Activated T-cell treated with anti-CD3 and anti-CD28 coated beads, Interleukin-2, amount 50 U/mL, for 72 hours (primary cell): ENCODE measurements around the gene HADHA. TPM values are rescaled to one million over a fixed set of nuclear protein-coding genes. Genes with fewer than 3 reads are reported as not detected.
A peak's percentile ranks its signal among the peaks of the same experiment; 100 is the strongest.

Source experiments
- ATAC-seq, 2 donors: fragments of 150-1000 bp; cut with Tn5 transposase; replicated peaks in 1 of 2; 2 replicates each; pipeline ENCODE4 v1.10.0; 2021; ENCODE audit warnings: moderate library complexity in 2 of 2, mild to moderate bottlenecking in 1 of 2
- DNase-seq, 2 donors: peaks; one replicate each; pipeline ENCODE4 v3.0.0; 2021 to 2022; ENCODE audit warnings: mixed read lengths in 1 of 2
- H3K27ac Mint-ChIP-seq: one replicate; pipeline ENCODE4 v1.8.0; 2022; ENCODE audit warnings: mild to moderate bottlenecking, moderate library complexity, mixed read lengths
- H3K27me3 Mint-ChIP-seq: one replicate; pipeline ENCODE4 v1.8.0; 2022; ENCODE audit warnings: low read depth, mixed read lengths
- H3K36me3 Mint-ChIP-seq, 2 donors: one replicate each; pipeline ENCODE4 v1.8.0; 2022; ENCODE audit warnings: mixed read lengths in 2 of 2, mild to moderate bottlenecking in 1 of 2; ENCODE audit not compliant: insufficient read depth in 2 of 2
- H3K4me1 Mint-ChIP-seq: one replicate; pipeline ENCODE4 v1.8.0; 2022; ENCODE audit warnings: low read depth, mixed read lengths
- H3K4me3 Mint-ChIP-seq, 2 donors: one replicate each; pipeline ENCODE4 v1.8.0; 2022; ENCODE audit warnings: mild to moderate bottlenecking in 2 of 2, mixed read lengths in 2 of 2, moderate library complexity in 2 of 2
- H3K9me3 Mint-ChIP-seq, 2 donors: one replicate each; pipeline ENCODE4 v1.8.0; 2022; ENCODE audit warnings: mixed read lengths in 2 of 2
- total RNA-seq, 2 donors: library from RNA; stranded (reverse); gene quantifications; one replicate each; pipeline ENCODE4 v1.2.3, GENCODE V29; 2022

The HADHA gene
- total RNA-seq, 2 donors from 2014 or later = 108 TPM

DNA sequence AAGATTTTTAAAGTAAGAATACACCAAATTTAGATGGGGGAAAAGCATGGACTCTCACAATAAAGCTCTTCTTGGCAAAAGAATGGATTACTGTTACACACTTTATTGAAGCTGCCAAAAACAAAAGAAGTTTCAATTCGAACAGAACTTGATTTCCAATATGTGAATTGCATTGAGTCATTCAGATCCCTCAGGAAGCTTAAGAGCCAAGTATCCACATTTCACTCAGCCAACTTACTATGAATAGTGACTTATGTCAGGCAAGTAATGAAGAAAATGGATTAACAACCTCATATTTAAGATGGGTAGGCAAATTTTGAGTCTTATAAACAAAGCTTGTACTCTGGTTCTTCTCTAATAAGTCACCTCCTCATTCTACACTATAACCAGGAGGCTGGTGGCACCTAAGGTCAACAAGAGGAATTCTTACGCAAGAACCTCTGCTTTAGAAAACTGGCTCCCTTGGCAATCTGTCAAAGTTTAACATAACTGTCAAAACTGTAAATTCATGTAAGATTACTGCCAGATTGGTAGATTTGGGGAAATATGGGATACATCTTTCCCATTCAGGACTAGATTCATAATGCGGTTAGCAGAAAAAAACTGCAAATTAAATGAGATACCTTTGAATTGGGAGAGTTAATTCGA is 6.0 kb downstream of the HADHA start:
- no peak for ATAC-seq
- Mint-ChIP-seq H3K36me3 (peaks cover 1 to 19% of the 10 kb centered on the region in 2 donors), H3K4me1 (peaks cover 46% of the 10 kb centered on the region)

DNA sequence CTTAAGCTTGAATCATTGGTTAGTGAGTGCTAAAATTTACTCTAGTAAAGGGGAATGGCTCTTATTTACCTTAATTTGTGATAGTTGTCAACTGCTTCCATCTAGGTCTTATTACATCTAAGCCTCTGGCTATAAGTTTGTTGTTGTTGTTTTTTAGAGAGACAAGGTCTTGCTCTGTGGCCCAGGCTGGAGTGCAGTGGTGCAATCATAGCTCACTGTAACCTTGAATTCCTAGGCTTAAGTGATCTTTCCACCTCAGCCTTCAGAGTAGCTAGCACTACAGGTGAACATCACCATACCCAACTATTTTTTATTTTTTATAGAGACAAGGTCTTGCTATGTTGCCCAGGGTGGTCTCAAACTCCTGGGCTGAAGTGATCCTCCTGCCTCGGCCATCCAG is 6.6 kb downstream of the HADHA start:
- Mint-ChIP-seq H3K27me3 (no peaks in the 10 kb centered on the region), H3K9me3 (no peaks in the 10 kb centered on the region), H3K4me1 (peaks cover 40% of the 10 kb centered on the region), H3K4me3 (no peak overlapping the region), H3K36me3 (peaks cover 1 to 20% of the 10 kb centered on the region in 2 donors), H3K27ac (no peak overlapping the region)
- DNase-seq = no peak
- ATAC-seq = no peak

More for the DNA sequence above, 6.0 kb downstream of the HADHA start:
- no peak for DNase-seq
- H3K27ac Mint-ChIP-seq = no peak overlapping the region
- H3K9me3 Mint-ChIP-seq = no peaks in the 10 kb centered on the region
- no peaks in the 10 kb centered on the region for H3K27me3 Mint-ChIP-seq
- H3K4me3 Mint-ChIP-seq = no peak overlapping the region

DNA sequence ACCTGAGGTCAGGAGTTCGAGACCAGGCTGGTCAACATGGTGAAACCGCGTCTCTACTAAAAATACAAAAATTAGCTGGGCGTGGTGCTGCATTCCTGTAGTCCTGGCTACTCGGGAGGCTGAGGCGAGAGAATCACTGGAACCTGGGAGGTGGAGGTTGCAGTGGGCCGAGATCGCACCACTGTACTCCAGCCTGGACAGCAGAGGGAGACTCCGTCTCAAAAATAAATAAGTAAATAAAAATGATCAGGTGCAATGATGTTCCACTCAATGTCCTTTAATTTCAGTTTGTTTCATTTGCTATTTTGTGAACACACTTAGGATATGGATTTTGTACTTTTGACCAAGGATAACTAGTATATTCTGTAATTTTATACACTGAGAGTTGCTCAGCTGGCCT is 9.3 kb downstream of the HADHA start:
- Mint-ChIP-seq H3K27me3 (no peaks in the 10 kb centered on the region), H3K9me3 (no peaks in the 10 kb centered on the region), H3K4me3 (no peak overlapping the region), H3K36me3 (peaks cover 1 to 19% of the 10 kb centered on the region in 2 donors), H3K4me1 (peaks cover 14% of the 10 kb centered on the region), H3K27ac (no peak overlapping the region)
- no peak for DNase-seq
- no peak for ATAC-seq

DNA sequence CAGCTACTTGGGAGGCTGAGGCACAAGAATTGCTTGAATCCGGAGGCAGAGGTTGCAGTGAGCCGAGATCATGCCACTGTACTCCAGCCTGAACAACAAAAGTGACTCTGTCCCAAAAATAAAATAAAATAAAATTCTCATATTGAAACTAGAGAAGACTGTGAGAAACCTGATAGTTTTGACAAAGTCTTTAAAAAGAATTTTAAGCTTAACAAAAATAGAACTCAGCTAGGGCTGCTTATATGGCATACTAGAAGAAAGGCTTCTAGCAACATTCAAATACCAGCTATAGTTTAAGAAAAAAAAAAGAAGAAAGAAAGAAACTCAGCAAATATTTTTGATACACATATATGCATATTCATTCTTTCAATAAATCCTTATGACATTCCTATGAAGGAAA is 13.6 kb downstream of the HADHA start:
- Mint-ChIP-seq H3K27me3 (no peaks in the 10 kb centered on the region), H3K9me3 (no peaks in the 10 kb centered on the region), H3K36me3 (peaks cover 0 to 17% of the 10 kb centered on the region in 2 donors), H3K27ac (no peak overlapping the region), H3K4me3 (no peak overlapping the region), H3K4me1 (peaks cover 4% of the 10 kb centered on the region)
- DNase-seq (no peak), ATAC-seq (no peak)

DNA sequence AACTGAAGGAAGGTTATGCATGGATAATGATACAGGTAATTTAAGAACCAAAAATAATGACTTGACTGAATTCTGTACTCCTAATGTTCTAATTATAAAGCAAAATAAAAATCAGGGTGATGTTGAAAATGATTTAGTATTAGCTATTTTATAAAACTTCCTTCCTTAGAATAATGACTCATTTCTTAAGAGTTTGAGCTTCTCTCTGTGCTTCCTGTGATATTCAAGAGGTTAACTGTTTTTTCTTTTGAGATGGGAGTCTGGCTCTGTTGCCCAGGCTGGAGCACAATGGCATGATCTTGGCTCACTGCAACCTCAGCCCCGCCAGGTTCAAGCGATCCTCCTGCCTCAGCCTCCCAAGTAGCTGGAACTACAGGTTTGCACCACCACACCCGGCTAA is 14.8 kb downstream of the HADHA start:
- H3K27me3 Mint-ChIP-seq = no peaks in the 10 kb centered on the region
- H3K4me1 Mint-ChIP-seq = peaks cover 4% of the 10 kb centered on the region
- no peak overlapping the region for H3K27ac Mint-ChIP-seq
- H3K4me3 Mint-ChIP-seq = no peak overlapping the region
- no peaks in the 10 kb centered on the region for H3K9me3 Mint-ChIP-seq
- no peak for ATAC-seq
- H3K36me3 Mint-ChIP-seq = peaks cover 2 to 15% of the 10 kb centered on the region in 2 donors
- DNase-seq = no peak

DNA sequence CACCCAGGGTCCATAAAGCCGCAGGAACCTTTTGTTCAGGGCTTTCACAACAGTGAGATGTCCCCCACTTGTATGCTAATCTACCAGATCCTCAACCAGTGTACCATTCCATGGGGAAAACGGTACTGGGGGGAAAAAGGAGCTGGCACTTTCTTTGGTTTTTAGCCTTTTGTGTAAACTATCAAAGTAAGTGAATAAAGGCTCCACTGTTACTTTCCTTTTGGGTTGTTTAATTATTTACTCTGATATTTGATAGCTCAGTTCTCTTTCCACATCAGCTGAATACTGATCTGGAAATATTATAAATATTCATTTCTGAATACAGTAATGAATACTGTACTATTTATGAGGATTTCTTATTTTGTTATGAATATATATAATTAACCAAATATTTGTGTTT is 20.3 kb downstream of the HADHA start:
- ATAC-seq (no peak), DNase-seq (no peak)
- H3K4me3 Mint-ChIP-seq = no peak overlapping the region
- no peaks in the 10 kb centered on the region for H3K9me3 Mint-ChIP-seq
- H3K27ac Mint-ChIP-seq = no peak overlapping the region
- no peaks in the 10 kb centered on the region for H3K27me3 Mint-ChIP-seq
- peaks cover 2 to 9% of the 10 kb centered on the region in 2 donors for H3K36me3 Mint-ChIP-seq
- no peaks in the 10 kb centered on the region for H3K4me1 Mint-ChIP-seq

DNA sequence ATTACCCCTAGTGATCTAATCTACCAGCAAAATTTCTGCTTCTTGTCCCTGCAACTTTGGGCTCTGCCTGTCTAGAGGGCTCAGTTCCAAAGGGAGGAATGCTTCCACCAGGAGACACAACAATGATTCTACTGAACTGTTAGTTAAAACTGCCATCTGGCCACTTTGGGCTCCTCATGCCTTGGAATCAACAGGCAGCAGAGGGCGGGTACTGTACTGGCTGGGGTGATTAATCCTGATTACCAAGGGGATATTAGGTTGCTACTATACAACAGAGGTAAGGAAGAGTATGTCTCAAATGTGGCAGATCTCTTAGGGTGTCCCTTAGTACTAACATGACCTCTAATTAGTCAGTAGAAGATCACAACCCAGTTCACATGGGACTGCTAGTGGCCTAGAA is 21.4 kb downstream of the HADHA start:
- ATAC-seq (no peak), DNase-seq (no peak)
- H3K36me3 Mint-ChIP-seq = peaks cover 2 to 10% of the 10 kb centered on the region in 2 donors
- H3K27me3 Mint-ChIP-seq = no peaks in the 10 kb centered on the region
- no peak overlapping the region for H3K27ac Mint-ChIP-seq
- H3K4me3 Mint-ChIP-seq = no peak overlapping the region
- H3K9me3 Mint-ChIP-seq = no peaks in the 10 kb centered on the region
- no peaks in the 10 kb centered on the region for H3K4me1 Mint-ChIP-seq

DNA sequence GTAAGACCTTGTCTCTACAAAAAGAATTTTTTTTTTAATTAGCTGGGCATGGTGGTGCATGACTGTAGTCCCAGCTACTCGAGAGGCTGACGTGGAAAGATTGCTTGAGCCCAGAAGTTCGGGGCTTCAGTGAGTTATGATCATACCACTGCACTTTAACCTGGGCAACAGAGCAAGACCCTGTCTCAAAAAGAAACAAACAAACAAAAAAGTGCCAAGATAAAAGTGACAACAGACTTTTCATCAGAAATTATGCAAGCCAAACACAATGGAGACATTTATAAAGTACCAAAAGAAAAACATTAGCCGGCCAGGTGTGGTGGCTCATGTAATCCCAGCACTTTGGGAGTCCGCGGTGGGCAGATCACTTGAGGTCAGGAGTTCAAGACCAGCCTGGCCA is 26.7 kb downstream of the HADHA start:
- ATAC-seq (no peak), DNase-seq (no peak)
- Mint-ChIP-seq H3K27ac (no peak overlapping the region), H3K4me3 (no peak overlapping the region), H3K27me3 (no peaks in the 10 kb centered on the region), H3K9me3 (no peaks in the 10 kb centered on the region), H3K4me1 (no peaks in the 10 kb centered on the region), H3K36me3 (peaks cover 10 to 19% of the 10 kb centered on the region in 2 donors)

DNA sequence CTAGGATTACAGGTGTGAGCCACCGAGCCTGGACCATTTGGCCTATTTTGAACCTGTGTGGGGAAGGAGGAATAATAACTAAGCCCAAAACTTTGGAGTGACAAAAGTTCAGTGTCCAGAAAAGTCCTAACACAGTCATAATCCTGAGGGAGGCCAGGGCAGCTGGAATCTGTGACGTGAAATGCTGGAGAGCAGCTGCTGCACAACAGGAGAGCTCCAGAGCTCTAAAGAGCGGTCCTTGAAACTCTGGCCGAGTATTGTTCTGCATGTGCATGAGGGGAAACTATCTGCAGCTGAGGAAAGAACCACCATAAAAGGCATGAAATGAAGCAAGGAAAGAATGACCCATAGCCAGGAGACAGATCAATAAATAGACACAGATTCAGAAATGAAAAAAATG is 27.8 kb downstream of the HADHA start:
- H3K27me3 Mint-ChIP-seq = no peaks in the 10 kb centered on the region
- no peak for DNase-seq
- H3K27ac Mint-ChIP-seq = no peak overlapping the region
- H3K4me3 Mint-ChIP-seq = no peak overlapping the region
- ATAC-seq = no peak
- H3K36me3 Mint-ChIP-seq = peaks cover 10 to 27% of the 10 kb centered on the region in 2 donors
- no peaks in the 10 kb centered on the region for H3K4me1 Mint-ChIP-seq
- no peaks in the 10 kb centered on the region for H3K9me3 Mint-ChIP-seq

DNA sequence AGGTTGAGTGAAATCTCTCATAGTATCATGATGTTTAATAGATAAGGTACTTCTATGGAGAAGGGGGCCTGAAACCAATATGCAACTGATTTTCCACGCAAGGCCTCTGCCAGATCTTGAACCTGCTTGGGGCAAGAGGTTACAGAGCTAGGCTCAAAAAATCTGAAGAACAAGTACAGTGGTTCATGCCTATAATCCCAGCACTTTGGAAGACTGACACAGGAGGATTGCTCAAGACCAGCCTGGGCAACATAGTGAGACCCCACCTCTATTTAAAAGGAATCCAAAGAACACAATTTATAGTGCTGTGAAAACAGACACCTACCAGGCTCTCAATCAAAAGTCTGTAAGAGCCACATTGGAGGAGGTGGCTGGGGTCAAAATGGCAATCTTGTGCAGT is 28.6 kb downstream of the HADHA start:
- H3K4me3 Mint-ChIP-seq = no peak overlapping the region
- no peaks in the 10 kb centered on the region for H3K27me3 Mint-ChIP-seq
- H3K4me1 Mint-ChIP-seq = no peaks in the 10 kb centered on the region
- H3K36me3 Mint-ChIP-seq = peaks cover 10 to 29% of the 10 kb centered on the region in 2 donors
- no peak overlapping the region for H3K27ac Mint-ChIP-seq
- H3K9me3 Mint-ChIP-seq = no peaks in the 10 kb centered on the region
- ATAC-seq (no peak), DNase-seq (no peak)

DNA sequence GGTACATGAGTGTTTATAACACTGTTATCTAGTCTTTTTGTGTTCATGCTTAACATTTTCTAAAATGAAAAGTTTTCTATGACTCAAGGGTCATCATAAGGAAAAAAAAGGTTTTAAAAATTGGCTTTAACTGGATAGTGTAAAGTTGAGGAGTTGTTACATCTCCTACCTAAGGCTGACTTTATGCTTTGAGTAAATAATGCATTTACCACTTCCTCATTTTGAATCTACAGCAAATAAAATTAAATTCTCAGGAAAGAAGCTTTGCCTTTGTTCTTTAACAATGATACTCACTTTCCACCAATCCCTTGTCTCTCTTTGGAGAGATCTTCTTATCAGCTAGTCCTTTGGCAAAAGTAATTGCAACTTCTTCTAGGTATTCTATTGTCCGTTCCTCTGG is 29.7 kb downstream of the HADHA start:
- Mint-ChIP-seq H3K9me3 (no peaks in the 10 kb centered on the region), H3K27me3 (no peaks in the 10 kb centered on the region), H3K4me1 (no peaks in the 10 kb centered on the region), H3K27ac (peak overlapping the region; percentile 10), H3K4me3 (no peak overlapping the region), H3K36me3 (peaks cover 10 to 30% of the 10 kb centered on the region in 2 donors)
- ATAC-seq = no peak
- DNase-seq = no peak

DNA sequence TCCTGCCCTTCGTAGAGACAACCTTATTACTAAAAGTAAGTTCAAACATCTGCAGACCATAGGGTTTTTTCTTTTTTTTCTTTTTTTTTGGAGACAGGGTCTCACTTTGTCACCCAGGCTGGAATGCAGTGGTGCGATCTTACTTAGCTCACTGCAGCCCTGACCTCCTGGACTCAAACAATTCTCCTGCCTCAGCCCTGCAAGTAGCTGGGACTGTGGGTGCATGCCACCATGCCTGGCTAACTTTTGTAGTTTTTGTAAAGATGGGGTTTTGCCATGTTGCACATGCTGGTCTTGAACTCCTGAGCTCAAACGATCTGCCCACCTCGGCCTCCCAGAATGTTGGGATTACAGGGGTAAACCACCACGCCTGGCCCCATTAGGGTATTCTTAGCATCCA is 32.4 kb downstream of the HADHA start:
- Mint-ChIP-seq H3K4me3 (no peak overlapping the region), H3K9me3 (no peaks in the 10 kb centered on the region), H3K27ac (no peak overlapping the region), H3K27me3 (no peaks in the 10 kb centered on the region), H3K4me1 (no peaks in the 10 kb centered on the region), H3K36me3 (peaks cover 10 to 31% of the 10 kb centered on the region in 2 donors)
- ATAC-seq (no peak), DNase-seq (no peak)

DNA sequence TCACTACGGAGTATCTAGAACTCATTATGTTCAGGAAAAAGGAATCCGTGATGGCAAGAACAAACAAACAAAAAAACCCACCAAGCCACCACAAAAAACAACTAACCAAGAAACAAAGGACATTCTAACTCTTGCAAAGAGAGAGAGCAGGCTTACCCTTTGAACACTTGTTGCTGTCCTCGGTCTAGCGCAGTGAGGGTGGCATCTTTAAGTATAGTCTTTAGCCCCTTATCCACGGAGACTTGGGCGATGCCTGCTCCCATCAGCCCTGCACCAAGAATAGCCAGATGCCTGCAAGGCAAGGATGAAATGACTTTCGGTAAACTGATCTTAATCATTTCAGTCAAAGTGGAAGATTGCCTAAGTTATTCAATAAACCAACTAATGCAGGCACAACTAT is 40.5 kb downstream of the HADHA start:
- H3K27ac Mint-ChIP-seq = no peak overlapping the region
- no peaks in the 10 kb centered on the region for H3K4me1 Mint-ChIP-seq
- peaks cover 2 to 20% of the 10 kb centered on the region in 2 donors for H3K36me3 Mint-ChIP-seq
- no peak overlapping the region for H3K4me3 Mint-ChIP-seq
- DNase-seq (no peak), ATAC-seq (no peak)
- no peaks in the 10 kb centered on the region for H3K9me3 Mint-ChIP-seq
- H3K27me3 Mint-ChIP-seq = no peaks in the 10 kb centered on the region

DNA sequence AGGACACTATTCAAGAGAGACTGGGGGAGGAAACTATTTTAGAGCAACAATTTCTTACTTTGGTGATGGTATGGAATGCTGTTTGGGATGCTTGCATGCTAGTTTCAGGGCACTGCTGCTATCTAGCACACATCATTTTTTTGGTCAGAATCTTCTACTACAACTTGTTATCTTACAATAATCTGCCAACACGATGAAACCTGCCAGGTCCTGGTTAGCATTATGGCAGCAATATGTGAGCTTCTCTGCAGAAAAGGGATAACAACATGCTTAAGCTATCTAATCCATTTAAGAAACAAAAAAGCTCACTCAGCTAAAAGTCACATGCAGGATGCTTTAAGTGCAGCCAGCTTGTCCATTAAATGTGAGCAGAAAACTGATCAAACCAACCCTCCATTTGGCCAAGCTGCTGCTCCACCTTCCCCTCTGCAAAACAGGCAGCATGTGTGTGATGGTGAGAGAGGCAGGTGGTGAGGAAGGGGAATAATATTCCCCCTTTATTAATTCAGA is 41.4 kb downstream of the HADHA start:
- DNase-seq (no peak), ATAC-seq (no peak)
- Mint-ChIP-seq H3K36me3 (peaks cover 2 to 24% of the 10 kb centered on the region in 2 donors), H3K4me3 (no peak overlapping the region), H3K27ac (no peak overlapping the region), H3K27me3 (no peaks in the 10 kb centered on the region), H3K9me3 (no peaks in the 10 kb centered on the region), H3K4me1 (no peaks in the 10 kb centered on the region)
